ENCODE results near the gene DNAH5. TPM values are rescaled to one million over a fixed set of nuclear protein-coding genes. Genes with fewer than 3 reads are reported as not detected.

The DNAH5 gene
- total RNA-seq, 6 donors from 2014 or later = 5.0 to 47.3 (median 10.7) TPM

GRCh38 chr5:13648822-13649221, 295.7 kb downstream of the DNAH5 start:
- TF ChIP-seq POLR2A (IDR thresholded peaks at IDR 0.05) = no peak
- no peak for TF ChIP-seq CTCF (IDR thresholded peaks at IDR 0.05)
- TF ChIP-seq EP300 (IDR thresholded peaks at IDR 0.05) = no peak
- TF ChIP-seq POLR2AphosphoS5 (IDR thresholded peaks at IDR 0.05) = no peak
- WGBS, 2 donors = 77 to 87% methylated on average over 3 of the region's 3 CpGs
- ATAC-seq (ENCODE audit: low FRiP score in 2 of 2) = no peak
- H3K4me1 ChIP-seq = no peaks in the 10 kb centered on the region
- no peak overlapping the region for H3K27ac ChIP-seq
- peaks cover 0 to 5% (median 0%) of the 10 kb centered on the region in 4 donors for H3K9me3 ChIP-seq
- H3K36me3 ChIP-seq = no peaks in the 10 kb centered on the region
- no peak for DNase-seq
- no peaks in the 10 kb centered on the region for H3K27me3 ChIP-seq
- no peak overlapping the region for H3K4me3 ChIP-seq

GRCh38 chr5:13643734-13644133, 300.8 kb downstream of the DNAH5 start:
- H3K27me3 ChIP-seq = no peaks in the 10 kb centered on the region
- no peaks in the 10 kb centered on the region for H3K4me1 ChIP-seq
- WGBS, 2 donors = 65 to 74% methylated on average over 1 of the region's 1 CpG
- no peak overlapping the region for H3K27ac ChIP-seq
- TF ChIP-seq POLR2AphosphoS5 (IDR thresholded peaks at IDR 0.05) (no peak), EP300 (IDR thresholded peaks at IDR 0.05) (no peak), POLR2A (IDR thresholded peaks at IDR 0.05) (no peak), CTCF (IDR thresholded peaks at IDR 0.05) (no peak)
- DNase-seq = no peak
- no peak overlapping the region for H3K4me3 ChIP-seq
- H3K36me3 ChIP-seq = no peaks in the 10 kb centered on the region
- ATAC-seq (ENCODE audit: low FRiP score in 2 of 2) = no peak
- no peaks in the 10 kb centered on the region for H3K9me3 ChIP-seq

- no peak overlapping the region for H3K27ac ChIP-seq
- TF ChIP-seq EP300 (IDR thresholded peaks at IDR 0.05) (no peak), POLR2AphosphoS5 (IDR thresholded peaks at IDR 0.05) (no peak), POLR2A (IDR thresholded peaks at IDR 0.05) (no peak), CTCF (IDR thresholded peaks at IDR 0.05) (no peak)
- H3K27me3 ChIP-seq = no peaks in the 10 kb centered on the region
- WGBS, 2 donors = 78 to 85% methylated on average over 2 of the region's 2 CpGs
- no peak for DNase-seq
- H3K4me1 ChIP-seq = no peaks in the 10 kb centered on the region
- H3K36me3 ChIP-seq = no peaks in the 10 kb centered on the region
- ATAC-seq (ENCODE audit: low FRiP score in 2 of 2) = no peak
- H3K4me3 ChIP-seq = no peak overlapping the region
- H3K9me3 ChIP-seq = no peaks in the 10 kb centered on the region
Measured at GRCh38 chr5:13643196-13643595, 301.3 kb downstream of the DNAH5 start.

Other genes with a start within 250 kb of the DNAH5 start
- gene TRIO, start 198.7 kb upstream of the DNAH5 start, total RNA-seq = 100 to 1,000 TPM; 138 to 408 (median 156) TPM